Stimulated activated CD4-positive, alpha-beta T cell treated with anti-CD3 and anti-CD28 coated beads, Interleukin-1b, Interleukin-23, amount 100 ng/mL, for 4 hours (primary cell): ENCODE data around the gene SCARB1.
A peak's percentile ranks its signal among the peaks of the same experiment; 100 is the strongest.

Experiments
- DNase-seq, 2 donors: peaks; one replicate each; pipeline ENCODE4 v3.0.0-alpha.2; 2020; ENCODE audit warnings: low read depth in 2 of 2

Gene SCARB1

GRCh38 chr12:124774462-124775167 lies 89.0 kb downstream of the SCARB1 start:
- DNase-seq: peak; percentile 36 to 42

- no peak for DNase-seq
Measured at GRCh38 chr12:124774054-124774461, 89.6 kb downstream of the SCARB1 start.

GRCh38 chr12:124772289-124773170 lies 91.1 kb downstream of the SCARB1 start:
- DNase-seq: no peak

GRCh38 chr12:124771462-124772288 lies 92.0 kb downstream of the SCARB1 start:
- peak; percentile 83 to 86 for DNase-seq

- no peak for DNase-seq
Measured at GRCh38 chr12:124770728-124771127, 92.9 kb downstream of the SCARB1 start.

GRCh38 chr12:124769881-124770512 lies 93.7 kb downstream of the SCARB1 start:
- no peak for DNase-seq

- DNase-seq: no peak
Measured at GRCh38 chr12:124769163-124769530, 94.5 kb downstream of the SCARB1 start.

GRCh38 chr12:124768452-124769162 lies 95.1 kb downstream of the SCARB1 start:
- no peak for DNase-seq

GRCh38 chr12:124767066-124767821 lies 96.4 kb downstream of the SCARB1 start:
- peak; percentile 80 to 82 for DNase-seq

- DNase-seq: no peak
Measured at GRCh38 chr12:124766727-124767065, 97.0 kb downstream of the SCARB1 start.

- DNase-seq: no peak
Measured at GRCh38 chr12:124765581-124766489, 97.8 kb downstream of the SCARB1 start.

GRCh38 chr12:124764870-124765580 lies 98.6 kb downstream of the SCARB1 start:
- DNase-seq: no peak

- DNase-seq: no peak
Measured at GRCh38 chr12:124764451-124764850, 99.2 kb downstream of the SCARB1 start.

GRCh38 chr12:124763594-124763979 lies 100.1 kb downstream of the SCARB1 start:
- no peak for DNase-seq

GRCh38 chr12:124762791-124763593 lies 100.7 kb downstream of the SCARB1 start:
- peak in 1 of 2 donors; percentile 25 for DNase-seq

GRCh38 chr12:124762384-124762783 lies 101.3 kb downstream of the SCARB1 start:
- no peak for DNase-seq

GRCh38 chr12:124761871-124762270 lies 101.8 kb downstream of the SCARB1 start:
- no peak for DNase-seq

- DNase-seq: no peak
Measured at GRCh38 chr12:124761056-124761455, 102.6 kb downstream of the SCARB1 start.
